Kidney epithelial cell (primary cell): ENCODE results near the gene PCDH8. TPM values are rescaled to one million over a fixed set of nuclear protein-coding genes. Genes with fewer than 3 reads are reported as not detected.

ENCODE experiments used
- DNase-seq: peaks from one replicate; pipeline ENCODE4 v3.0.0-alpha.2; 2010; ENCODE audit warnings: low read depth
- H3K27me3 ChIP-seq: 2 replicates; pipeline ENCODE4 v1.6.0; 2011; ENCODE audit warnings: low read length; ENCODE audit not compliant: control insufficient read depth, insufficient read depth
- H3K36me3 ChIP-seq: 2 replicates; pipeline ENCODE4 v1.5.1; 2011; ENCODE audit warnings: low read length; ENCODE audit not compliant: control insufficient read depth, insufficient read depth
- H3K4me3 ChIP-seq: 2 replicates; pipeline ENCODE4 v1.5.1; 2011; ENCODE audit warnings: low read depth, mild to moderate bottlenecking, control low read depth, low read length
- total RNA-seq: library from RNA; depleted of rRNA; stranded (reverse); fragments of >200 nt; gene quantifications from 2 replicates; pipeline ENCODE4 v1.2.3, GENCODE V29; 2015
- TF ChIP-seq, protein P1 (sequence below): IDR thresholded peaks from 2 replicates; pipeline ENCODE4 v1.5.1; 2011; ENCODE audit warnings: mild to moderate bottlenecking, moderate library complexity, low read length, control low read depth, inconsistent platforms; ENCODE audit not compliant: insufficient read depth, poor library complexity, severe bottlenecking

Gene PCDH8
- total RNA-seq, 1 donor from 2014 or later = 0.04 TPM

DNA sequence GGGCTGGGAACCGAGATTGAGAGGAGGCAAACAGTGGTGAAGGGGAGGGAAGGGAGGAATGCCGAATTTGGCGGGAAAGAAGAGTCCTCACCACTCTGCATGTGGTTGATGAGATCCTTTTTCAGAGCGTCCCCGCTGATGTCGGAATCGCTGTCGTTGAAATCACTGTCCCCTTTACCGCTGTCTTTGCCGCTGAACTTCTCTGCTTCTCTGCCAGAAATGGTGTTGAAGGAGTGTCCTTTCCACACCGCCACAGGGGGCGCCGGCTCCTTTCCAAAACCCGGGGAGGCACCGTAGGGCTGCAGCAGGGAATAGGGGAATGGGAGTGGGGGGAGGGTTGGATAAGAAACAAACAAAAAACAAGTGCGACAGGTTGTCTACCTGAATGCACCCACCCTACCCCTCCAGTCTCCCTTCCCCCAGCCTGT is 3.1 kb downstream of the PCDH8 start:
- Histone ChIP-seq H3K27me3 (peaks cover 61% of the 10 kb centered on the region), H3K36me3 (no peaks in the 10 kb centered on the region), H3K4me3 (no peak overlapping the region)
- TF ChIP-seq, protein P1, sequence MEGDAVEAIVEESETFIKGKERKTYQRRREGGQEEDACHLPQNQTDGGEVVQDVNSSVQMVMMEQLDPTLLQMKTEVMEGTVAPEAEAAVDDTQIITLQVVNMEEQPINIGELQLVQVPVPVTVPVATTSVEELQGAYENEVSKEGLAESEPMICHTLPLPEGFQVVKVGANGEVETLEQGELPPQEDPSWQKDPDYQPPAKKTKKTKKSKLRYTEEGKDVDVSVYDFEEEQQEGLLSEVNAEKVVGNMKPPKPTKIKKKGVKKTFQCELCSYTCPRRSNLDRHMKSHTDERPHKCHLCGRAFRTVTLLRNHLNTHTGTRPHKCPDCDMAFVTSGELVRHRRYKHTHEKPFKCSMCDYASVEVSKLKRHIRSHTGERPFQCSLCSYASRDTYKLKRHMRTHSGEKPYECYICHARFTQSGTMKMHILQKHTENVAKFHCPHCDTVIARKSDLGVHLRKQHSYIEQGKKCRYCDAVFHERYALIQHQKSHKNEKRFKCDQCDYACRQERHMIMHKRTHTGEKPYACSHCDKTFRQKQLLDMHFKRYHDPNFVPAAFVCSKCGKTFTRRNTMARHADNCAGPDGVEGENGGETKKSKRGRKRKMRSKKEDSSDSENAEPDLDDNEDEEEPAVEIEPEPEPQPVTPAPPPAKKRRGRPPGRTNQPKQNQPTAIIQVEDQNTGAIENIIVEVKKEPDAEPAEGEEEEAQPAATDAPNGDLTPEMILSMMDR = peak; percentile 39
- no peak for DNase-seq

DNA sequence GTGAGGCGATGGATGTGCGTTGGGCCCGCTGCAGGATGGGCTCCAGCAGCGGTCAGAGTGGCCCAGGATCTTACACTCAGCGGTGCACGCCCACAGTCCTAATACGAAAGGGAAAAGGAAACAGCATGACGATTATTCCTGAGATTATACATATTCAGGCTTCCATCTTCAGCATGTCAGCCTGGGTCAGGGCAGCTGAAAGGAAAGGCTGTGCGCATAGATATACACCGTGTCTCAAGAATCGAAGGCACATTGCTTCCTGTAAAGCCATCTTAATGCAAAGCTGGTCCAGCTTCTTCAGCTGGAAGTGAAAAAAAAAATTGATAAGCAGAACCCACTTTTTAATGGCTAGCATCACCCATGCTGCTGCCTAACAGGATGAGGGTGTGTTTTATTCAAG is 3.6 kb downstream of the PCDH8 start:
- Histone ChIP-seq H3K27me3 (peaks cover 55% of the 10 kb centered on the region), H3K36me3 (no peaks in the 10 kb centered on the region), H3K4me3 (no peak overlapping the region)
- DNase-seq = no peak
- TF ChIP-seq, protein P1 = no peak

DNA sequence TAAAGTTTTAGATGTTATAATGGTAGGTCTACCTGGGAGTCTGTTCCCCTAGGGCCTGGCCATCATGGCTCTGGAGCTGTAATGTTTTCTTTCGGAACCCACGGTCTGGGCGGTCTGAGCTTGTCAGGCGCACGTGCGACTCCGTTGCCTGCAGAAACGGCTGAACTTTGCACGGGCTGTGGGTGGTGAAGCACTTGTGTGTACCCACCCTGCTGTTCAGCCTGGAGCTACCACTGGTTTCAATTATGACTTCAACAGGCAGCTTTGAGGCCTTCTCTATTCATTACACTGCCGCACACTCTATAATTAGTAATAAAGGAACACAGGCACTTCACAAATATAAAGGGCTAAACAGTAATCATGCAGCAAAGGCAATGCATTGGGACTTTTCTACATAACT is 6.0 kb downstream of the PCDH8 start:
- H3K27me3 ChIP-seq = peaks cover 33% of the 10 kb centered on the region
- no peak for DNase-seq
- no peak overlapping the region for H3K4me3 ChIP-seq
- H3K36me3 ChIP-seq = no peaks in the 10 kb centered on the region
- TF ChIP-seq, protein P1 = no peak

DNA sequence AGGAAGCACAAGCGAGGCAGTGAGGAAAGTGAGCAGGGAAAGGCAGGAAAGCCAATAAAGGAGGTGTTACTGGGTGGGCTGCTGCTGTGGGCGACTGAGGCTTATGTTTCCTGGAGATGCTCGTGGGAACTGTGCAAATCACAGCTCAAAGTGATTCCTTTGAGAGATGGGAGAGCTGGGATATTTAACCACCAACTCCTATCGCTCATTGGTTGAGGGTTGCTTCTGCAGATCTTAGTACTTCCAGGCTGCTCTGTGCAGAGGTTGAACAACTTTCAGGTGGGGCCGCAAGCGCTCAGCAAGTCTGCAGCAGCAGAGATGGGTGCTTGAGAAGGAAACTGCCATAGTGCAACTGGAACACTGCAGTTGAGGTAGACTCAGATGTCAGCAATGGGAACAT is 8.4 kb downstream of the PCDH8 start:
- TF ChIP-seq, protein P1 = no peak
- H3K27me3 ChIP-seq = peaks cover 10% of the 10 kb centered on the region
- no peaks in the 10 kb centered on the region for H3K36me3 ChIP-seq
- DNase-seq = no peak
- no peak overlapping the region for H3K4me3 ChIP-seq

DNA sequence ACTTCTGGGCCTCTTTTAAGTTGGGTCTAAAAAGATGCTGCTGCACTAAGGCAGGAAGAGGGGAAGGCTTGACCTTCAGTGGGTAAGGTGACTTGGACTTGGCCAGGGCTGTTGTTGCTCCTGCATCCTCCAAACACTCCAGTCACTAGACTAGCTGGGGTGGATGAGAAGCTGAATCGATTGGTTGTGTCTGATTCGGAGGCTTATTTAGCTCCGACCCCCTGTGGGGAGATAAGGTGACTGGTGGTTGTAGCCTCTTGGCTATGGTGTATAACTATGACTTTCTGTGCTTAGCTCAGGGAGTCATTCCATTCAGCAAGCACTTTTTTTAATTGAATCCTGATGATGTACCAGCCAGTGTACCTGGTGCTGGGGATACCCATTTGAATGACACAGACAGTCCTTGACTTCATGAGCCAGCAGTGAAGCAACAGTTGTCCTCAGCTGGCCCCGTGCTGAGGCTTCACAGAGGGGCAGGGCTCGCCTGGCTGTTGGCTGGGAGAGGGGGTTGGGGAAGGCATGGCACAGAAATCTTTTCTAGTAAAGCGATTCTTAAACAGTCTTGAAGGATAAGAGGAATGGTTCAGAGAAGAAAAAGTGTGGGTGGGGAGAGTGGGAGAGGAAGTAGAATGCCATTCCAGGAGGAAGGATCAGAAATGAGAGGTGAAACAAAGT is 9.9 kb downstream of the PCDH8 start:
- Histone ChIP-seq H3K4me3 (no peak overlapping the region), H3K36me3 (no peaks in the 10 kb centered on the region), H3K27me3 (peaks cover 2% of the 10 kb centered on the region)
- TF ChIP-seq, protein P1 = no peak
- DNase-seq = no peak

DNA sequence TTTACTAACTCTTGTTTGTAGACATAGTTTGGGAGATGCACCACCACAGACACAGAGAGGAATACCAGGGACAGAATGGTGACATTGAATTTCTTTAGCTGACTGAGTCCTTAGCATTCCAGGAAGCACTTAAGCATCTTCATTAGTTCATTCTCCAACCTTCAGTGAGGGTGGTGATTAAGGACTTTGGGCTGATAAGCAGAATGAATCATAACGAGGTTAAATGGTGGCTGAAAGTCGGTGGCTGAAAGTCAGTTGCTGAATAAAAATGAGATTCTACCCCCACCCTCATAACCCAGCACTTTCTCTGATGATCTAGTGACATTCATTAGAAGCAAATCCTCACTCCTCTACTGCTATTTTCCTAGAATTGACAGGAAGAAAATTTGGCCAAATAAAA is 10.6 kb downstream of the PCDH8 start:
- DNase-seq = no peak
- H3K4me3 ChIP-seq = no peak overlapping the region
- TF ChIP-seq, protein P1 = no peak
- H3K36me3 ChIP-seq = no peaks in the 10 kb centered on the region
- H3K27me3 ChIP-seq = peaks cover 2% of the 10 kb centered on the region
